Measurements from ENCODE around the gene GALNTL6.

Gene GALNTL6

DNA sequence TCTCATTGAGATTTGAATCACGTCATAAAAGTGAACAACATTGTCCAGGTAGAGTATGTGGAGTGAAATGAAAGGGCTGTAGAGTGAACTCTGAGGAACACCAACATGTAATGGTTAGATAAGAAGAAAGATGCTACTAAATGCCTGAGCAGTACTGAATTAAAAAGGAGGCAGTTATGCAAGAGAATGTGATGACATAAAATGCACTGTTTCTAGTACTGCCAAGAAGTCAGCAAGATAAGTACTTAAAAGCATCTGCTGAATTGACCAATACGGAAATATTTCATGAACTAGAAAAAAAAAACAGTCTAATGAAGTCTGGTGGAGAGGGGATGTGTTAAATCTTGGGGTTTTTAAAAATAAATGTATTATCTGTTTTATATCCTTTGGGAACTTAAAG lies 771.6 kb downstream of the GALNTL6 start:
- no peak for DNase-seq

DNA sequence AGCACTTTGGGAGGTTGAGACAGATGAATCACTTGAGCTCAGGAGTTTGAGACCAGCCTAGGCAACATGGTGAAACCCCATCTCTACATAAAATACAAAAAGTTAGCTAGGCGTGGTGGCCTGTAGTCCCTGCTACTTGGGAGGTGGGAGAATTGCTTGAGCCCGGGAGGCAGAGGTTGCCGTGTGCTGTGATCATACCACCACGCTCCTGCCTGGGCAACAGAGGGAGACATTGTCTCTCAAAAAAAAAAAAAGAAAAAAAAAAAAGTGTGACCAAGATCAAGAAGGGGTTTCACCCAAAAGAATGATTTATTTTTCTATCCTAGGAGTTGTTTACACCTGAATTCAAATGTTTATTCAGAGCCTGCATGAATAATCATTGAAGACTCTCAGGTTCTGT lies 783.0 kb downstream of the GALNTL6 start:
- peak in 1 of 3 experiments; percentile 6 for DNase-seq

DNA sequence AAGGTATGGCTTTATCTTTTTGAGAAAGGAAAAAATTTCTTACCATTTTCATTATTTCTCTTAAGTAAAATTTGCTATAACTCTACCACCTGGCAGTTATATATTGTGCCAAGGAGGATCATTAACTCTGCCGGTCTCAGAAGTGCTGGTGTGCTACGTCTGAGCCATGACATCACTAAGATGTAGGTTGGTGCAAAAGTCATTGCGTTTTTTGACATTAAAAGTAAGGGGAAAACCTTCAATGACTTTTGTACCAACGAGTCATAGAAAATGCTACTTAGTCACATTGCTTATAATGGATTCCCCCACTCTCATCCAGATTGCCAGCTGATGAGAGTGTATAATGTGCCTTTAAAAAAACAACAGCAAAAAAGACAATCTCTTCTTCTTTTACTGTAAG lies 786.4 kb downstream of the GALNTL6 start:
- DNase-seq = no peak

DNA sequence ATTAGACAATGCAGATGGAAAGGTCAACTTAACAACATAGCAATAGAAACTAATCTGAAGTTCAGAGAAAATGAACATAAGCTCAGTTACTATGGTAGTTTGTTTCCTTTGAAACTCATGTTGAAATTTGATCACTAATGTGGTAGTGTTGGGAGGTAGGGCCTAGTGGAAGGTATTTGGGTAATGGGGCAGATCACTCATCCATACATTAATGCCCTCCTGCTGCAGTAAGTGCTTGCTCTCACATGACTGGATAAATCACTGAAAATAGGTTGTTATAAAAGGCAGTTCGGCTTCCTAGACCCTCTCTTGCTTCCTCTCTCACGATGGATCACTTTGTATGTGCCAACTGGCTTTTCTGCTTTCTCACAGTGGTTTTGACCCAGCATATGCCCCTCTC lies 788.0 kb downstream of the GALNTL6 start:
- DNase-seq = peak; percentile 30 to 61 (median 41)

DNA sequence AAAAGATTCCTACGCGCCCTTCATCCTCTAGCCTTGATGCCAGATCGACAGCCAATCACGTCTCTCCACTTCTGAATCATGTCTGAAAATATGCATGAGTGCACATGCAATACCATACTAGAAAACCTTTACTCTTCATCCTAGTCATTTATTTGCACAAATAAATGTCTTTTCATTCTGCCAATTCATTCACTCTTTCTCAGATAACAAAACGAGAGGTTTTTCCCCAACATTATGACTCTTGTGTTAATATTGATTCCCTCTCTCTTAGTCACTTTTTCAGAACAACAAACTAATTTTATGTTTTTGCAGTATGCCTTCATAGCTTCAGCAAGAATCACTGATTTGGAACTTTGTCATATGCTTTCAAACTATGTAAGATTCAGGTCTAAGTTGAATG lies 806.0 kb downstream of the GALNTL6 start:
- DNase-seq = no peak

DNA sequence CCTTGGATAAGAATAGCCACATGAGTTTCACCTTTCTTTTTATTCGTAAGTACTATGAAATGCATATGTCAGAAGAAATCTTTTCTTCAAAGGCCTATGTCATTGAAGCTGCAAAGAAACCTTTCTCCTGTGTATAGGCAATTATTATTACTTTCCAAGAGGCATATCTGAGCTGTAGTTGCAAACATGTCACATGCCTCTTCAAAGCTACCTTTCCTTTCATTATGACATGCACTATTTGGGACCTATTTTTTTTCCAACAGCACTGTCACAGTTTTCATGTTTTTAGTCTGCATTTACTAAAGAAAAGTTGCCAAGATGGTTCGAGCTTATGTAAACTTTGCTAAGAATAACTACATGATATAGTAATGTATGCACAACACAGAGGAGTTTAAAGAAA lies 806.6 kb downstream of the GALNTL6 start:
- no peak for DNase-seq

DNA sequence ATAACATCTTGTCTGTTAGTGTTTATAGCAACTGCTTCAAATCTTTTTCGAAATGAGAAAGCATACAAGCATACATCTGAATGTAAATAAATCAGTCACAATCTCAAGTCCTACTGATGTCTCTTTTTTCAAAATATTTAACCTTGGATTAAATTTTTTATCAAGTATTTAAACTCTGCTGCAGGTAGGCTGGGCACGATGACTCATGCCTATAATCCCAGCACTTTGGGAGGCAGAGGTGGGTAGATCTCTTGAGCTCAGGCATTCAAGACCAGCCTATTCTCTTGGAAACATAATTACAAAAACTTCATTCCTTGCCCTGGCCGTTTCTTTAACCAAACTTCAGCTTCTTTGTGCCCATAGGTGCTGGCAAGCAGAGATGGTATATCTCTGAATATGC lies 815.1 kb downstream of the GALNTL6 start:
- no peak for DNase-seq

DNA sequence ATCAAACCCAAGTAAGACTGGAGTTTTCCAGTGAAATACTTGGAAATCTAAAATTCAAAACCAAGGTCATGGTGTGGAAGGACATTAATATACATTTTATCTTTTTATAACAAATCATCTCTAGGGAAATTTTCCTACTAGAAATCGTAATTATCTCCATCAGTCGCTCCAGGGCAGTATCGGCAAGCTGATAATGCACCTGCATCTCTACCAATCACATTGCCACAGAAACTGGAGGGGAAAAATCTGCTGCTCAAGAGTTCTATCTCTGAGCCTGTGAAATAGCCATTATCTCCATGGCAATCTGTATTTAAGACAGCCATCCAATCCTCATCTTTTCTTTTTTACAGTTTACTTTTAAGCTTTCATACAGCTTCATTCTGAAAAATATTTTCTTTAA lies 817.1 kb downstream of the GALNTL6 start:
- peak in 1 of 3 experiments; percentile 39 for DNase-seq

DNA sequence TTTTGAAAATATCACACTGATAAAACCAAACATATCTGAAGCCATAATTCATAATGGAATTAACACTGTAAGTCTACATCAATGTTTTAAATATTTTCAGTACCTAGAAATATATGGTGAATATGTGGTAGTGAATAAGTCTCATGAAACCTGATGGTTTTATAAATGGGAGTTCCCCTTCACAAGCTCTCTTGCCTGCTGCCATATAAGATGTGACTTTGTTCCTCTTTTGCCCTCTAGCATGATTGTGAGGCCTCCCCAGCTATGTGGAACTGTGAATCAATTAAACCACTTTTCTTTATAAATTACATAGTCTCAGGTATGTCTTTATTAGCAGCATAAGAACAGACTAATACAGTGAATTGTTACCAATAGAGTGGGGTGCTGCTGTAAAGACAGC lies 818.6 kb downstream of the GALNTL6 start:
- no peak for DNase-seq

DNA sequence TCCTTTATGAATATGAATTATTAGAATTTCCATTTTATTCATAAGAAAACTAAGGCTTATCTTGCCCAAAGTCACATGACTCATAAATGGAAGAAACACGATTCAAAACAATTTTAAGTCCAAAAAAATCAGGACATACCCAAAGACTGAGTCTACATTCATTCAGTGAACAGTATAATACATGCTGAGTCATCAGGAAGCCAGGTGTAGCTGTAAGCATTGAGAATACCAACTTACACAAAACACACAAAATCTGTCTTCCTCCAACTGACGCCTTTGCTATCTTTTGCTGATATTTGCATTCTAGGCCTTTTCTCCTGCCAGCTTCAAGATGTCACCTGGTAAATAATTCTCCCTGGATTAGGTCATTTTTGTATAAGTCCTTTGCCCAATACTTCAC lies 835.3 kb downstream of the GALNTL6 start:
- no peak for DNase-seq

DNA sequence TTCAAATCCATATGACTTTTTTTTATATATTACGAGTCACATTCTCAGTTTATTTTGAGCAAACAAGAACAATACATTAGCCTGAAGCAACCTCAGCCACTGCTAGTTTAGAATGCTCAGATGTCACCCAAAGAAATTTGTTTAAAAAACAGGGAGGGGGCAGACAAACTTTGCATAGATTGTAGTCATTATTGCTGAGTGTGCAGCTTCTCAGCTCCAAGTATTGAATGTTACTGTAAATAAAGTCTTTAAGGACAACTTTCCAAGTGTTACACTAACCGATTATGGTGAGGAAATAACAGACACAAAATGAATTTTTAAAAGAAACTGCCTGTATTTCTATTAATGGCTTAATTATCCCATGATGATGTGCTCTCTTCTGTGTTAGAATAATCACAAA lies 835.9 kb downstream of the GALNTL6 start:
- DNase-seq = no peak

DNA sequence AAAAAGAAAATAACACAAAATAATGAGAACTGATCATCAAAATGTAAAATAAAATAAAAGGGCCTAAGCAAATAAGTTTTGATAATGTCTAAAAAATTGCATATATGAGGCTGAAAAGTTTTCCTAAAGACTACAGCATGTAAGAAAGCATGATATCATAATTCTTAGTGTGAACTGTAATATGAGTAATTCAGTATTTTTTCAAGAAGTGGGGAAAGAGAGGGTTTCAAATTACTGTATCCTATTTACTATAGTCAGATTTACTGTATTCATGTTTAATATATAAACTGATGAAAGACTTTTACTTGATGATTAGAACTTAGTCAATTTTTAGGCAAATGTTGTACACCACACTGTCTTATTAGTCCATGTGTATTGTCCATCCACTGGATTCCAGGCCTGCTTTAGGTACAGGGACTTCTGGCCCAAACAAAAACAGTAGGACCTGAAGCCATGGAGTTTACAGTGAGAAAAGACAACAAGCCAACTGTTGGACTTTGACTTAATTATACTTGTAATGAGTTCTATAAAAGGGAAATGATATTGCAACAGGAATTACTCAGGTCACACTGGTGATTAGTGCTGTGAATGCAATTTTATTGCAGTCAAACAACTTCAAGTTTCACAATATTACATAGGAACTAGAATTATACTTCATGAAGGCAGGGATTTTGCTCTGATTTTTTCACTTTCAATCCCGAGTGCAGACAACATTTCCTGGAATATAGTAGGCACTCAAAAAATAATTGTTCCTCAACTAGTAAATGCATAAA lies 837.7 kb downstream of the GALNTL6 start:
- no peak for DNase-seq

DNA sequence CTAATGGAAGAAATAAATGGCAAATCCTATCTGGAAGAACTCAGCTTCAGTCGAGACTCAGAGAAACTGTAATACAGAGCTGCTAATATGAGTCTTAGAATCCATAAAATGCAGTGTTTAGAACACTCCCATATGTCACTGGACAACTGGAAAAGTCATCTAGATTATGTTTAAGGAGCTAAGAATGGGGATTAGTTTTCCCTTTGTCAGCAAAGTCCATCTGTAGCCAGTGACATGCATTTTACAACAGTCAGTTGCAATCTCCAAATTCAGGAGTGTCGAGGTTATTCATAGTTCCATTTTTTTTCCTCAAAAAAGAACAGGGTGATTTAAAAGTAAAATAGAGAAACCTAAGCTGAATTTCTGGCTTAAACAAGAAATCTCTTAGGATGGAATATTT lies 838.8 kb downstream of the GALNTL6 start:
- DNase-seq = no peak

DNA sequence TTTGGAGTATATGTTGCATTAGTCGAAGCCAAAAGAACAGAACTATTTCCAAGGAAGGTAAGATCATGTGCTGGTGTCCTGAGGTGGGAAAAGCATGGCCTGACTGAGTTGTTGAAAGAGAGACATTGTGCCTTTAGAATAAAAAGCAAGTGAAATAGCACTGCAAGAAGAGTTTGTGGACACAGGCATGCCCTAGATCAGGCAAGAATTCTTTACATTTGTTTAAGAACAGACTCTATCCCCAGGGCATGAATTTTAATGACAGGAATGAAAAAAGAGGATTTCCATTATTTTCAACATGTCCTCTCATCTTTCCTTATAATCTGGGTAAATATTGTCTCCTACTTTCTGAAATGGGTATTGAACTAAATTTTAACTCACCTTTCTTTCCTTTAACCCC lies 839.2 kb downstream of the GALNTL6 start:
- DNase-seq = no peak

DNA sequence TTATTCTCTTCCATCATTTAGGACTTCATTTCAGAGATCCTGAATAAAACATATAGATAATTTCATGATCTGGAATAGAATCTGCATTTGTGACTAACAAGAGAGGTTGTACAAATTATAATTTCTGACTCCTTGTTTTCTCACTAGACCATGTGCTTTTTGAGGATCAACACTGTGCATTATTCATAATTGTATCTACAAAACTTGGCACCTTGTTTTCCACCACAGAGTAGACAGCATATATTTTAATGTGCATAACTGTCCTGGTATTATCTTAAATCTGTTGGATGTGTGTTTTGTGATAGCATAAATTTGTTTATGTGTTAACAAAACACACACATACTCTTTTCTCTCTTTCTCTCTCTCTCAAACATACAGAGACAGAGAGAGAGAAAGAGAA lies 840.5 kb downstream of the GALNTL6 start:
- no peak for DNase-seq

DNA sequence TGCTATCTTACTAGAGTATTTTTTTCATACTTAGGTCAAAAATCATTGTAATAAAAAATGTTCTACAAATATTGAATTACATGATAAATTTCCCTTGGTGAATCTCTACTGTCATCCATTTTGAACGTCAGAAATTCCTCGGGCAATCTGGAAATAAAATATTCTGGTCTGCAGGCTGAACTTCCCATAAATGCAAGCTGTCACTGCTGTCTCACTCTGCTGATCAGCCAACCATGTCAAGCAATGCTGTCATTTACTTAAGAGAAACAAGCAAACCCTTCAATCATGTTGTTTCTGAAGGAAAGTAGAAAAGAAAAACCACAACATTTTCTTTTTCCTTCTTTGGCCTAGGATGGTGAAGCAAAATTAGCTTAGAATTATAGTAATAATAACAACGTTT lies 841.3 kb downstream of the GALNTL6 start:
- peak in 2 of 3 experiments; percentile 41 to 42 for DNase-seq

DNA sequence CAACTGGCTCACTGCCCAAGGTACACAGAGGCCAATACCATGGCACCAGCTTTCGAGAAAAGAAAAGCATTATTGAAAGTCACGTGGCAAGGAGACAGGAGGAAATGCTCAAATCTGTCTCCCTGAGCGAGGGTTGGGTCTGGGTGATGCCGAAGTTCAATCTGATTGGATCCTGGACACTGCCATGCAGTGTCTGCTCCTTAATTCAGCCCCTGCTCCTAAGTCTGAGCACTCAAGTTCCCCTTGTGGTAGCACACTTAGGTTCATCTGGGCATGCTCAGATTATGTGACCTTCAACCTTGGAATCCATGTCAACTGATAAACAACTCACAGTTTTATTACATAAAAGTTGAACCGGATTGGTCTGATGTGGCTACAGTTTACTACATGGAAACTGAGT lies 842.9 kb downstream of the GALNTL6 start:
- DNase-seq = no peak

DNA sequence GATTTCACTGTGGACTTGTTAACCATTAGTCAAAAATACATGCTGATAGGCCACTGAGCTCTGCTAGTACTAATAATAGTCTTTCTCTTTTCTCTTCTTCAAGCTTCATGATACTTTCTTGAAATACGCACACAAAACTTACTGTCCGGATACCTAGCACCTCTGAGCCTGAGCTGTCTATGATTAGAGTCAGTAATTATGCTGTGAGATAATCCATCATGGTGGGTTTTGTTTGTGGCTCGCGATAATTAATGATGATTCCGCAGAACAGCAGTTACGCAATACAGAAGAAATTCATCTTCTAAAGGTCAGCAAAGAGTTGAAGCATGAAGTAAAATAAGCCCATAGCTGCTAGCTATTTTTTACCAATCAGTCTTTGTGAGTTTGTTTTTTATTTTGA lies 843.9 kb downstream of the GALNTL6 start:
- DNase-seq = no peak

DNA sequence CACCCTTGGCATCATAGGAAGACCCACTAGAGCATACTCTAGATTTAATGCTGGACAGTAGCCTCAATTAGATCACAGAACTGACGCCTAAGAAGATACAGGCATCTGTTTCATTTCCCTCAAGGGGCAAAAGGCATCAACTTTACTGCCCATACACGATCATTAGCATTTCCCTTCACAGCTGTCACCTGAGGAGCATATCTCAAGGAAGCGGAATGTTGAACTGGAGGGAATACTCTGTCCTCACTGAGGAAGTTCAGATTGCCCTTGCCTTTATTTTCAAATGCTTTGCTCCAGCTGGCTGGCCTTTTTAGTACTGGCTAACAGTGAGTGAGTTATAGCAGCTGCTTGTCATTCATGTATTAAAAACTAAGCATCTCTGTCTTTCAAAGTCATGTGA lies 847.0 kb downstream of the GALNTL6 start:
- DNase-seq = peak in 2 of 3 experiments; percentile 43 to 79

DNA sequence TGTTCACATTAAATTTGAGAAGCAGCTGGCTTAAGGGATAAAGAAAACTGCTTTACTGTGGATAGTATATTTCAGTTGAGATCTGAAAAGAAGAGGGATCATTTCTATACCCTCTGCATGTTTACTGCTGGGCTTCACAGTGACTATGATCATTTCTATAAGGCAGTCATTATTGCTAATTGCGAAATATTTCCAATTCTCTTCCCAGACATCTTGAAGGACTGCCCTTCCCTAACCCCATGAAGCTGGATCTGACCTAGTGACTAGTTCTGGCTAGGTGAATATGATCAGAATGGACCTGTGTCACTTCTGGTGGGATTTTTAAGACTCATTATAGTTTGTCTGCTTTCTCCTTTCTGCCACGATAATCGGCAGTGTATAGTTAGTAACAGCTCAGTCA lies 848.9 kb downstream of the GALNTL6 start:
- DNase-seq = no peak

DNA sequence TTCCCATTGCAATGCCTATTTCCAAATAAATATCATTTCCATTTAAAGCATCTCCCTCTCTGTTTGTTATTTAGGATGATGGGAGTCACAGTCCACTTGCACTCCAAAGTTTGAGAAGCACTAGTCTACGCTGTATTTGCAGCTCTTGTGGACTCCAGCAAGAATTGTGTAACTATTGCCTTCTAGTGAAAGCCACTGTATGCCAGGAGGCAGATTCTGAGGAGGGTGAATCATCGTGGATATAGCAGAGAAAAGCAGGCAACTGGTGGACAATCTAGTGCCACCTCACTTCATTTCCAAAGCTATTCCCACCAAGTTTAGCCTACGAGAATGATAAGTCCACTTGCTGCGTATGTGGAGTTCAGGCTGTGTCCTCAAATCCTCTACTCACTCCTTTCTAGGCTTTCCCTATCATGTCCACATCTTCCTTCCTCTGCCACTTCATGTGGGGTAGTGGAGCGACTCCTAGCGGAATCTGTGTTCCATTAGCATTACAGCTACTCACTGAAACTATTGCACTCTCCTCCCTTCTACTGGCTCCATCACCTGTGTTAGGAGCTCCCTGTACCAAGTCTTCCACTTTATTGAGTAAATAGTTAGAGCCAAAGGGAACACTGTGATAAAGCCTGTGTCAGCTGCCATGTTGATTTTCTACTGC lies 853.6 kb downstream of the GALNTL6 start:
- no peak for DNase-seq

DNA sequence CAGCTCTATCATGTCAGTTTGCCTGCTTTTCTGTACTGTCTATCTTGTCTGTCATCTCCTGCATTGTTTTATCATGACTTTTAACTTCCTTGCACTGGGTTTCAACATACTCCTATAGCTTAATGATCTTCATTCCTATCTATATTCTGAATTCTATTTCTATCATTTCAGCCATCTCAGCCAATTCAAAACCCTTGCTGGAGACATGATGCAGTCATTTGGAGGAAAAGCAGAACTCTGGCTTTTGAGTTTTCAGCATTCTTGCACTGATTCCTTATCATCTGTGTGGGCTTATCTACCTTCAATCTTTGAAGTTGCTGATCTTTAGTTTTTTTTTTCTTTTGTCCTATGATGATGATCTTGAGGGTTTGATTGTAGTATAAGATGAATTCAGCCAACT lies 861.6 kb downstream of the GALNTL6 start:
- no peak for DNase-seq

DNA sequence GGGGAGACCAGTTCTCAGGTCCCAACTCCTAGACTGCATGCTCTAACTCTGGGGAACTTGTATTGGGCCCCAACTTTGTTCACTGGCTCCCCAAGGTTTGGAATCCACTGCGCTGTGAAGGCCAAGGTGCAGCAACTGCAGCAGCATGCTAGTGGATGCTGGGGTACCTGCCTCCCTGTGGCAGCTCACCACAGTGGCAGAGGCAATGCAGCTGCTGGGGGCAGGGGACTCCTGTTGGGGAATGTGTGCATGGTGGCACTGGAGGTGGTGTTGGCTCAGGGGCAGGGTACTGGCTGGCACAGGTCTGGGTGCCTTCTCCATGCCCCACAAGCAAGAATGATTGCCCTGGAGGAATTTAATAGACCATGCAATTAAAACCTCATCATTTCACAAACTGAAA lies 862.0 kb downstream of the GALNTL6 start:
- no peak for DNase-seq

DNA sequence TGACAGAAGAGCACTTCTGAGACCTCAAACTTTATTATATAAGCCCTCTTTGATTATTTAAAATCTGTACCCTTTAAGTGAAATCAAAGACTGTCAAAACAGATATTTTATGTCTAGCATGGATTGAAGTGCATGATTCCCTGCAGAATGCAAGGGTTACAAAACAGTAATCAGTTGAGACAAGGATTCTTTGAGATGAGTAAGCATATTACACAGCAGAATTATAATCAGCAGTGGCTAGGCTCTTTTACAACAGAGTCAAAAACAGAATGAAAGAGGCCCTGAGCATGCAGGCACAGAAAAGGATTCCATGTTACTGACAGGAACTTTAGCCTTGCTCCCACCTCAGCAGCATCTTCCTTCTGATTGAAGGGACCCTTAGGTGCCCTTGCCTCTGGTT lies 867.5 kb downstream of the GALNTL6 start:
- no peak for DNase-seq

DNA sequence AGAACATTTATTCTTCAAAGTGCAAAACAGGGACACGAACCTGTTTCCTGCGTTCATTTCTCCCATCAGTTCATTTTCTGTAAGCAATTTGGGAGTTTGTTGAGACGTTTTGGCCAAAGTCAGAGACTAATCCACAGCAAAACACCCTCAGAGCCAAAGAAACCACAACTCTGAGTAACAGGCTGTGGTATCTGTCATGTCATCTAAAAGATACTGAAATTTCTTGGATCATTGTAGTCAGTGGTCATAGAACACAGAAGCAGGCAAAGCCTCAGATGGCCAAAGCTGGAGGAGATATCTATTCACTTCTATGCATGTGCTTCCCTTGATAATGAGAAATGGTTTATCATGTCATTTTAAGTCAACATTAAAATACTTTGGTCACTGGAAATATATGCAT lies 869.8 kb downstream of the GALNTL6 start:
- no peak for DNase-seq
